RWPE1 (cell line): Measurements from ENCODE around the gene DAP.

Experiments used
- CTCF ChIA-PET: fragments of 350-600 bp; sonication (Branson Sonifier 250); formaldehyde crosslinking; extraction: SDS; loops from one replicate; lab custom pipeline; 2021; lab: Yijun Ruan, JAX
- POLR2A ChIA-PET: fragments of 400-600 bp; formaldehyde crosslinking; extraction: SDS; loops from one replicate; lab custom pipeline; 2020; ENCODE audit warnings: antibody characterized with exemption; ENCODE audit not compliant: low non-redundant PET; lab: Yijun Ruan, JAX
- DNase-seq: peaks from one replicate; pipeline ENCODE4 v3.0.0; 2012; ENCODE audit warnings: low spot score
- H3K27ac ChIP-seq: fragments of 450-650 bp; 2 replicates; pipeline ENCODE4 v1.5.1; 2017
- CTCF ChIP-seq: fragments of 450-650 bp; conservative IDR thresholded peaks from 2 replicates; pipeline ENCODE4 v1.5.1; 2017; ENCODE audit warnings: low read depth, mild to moderate bottlenecking

DAP gene

DNA sequence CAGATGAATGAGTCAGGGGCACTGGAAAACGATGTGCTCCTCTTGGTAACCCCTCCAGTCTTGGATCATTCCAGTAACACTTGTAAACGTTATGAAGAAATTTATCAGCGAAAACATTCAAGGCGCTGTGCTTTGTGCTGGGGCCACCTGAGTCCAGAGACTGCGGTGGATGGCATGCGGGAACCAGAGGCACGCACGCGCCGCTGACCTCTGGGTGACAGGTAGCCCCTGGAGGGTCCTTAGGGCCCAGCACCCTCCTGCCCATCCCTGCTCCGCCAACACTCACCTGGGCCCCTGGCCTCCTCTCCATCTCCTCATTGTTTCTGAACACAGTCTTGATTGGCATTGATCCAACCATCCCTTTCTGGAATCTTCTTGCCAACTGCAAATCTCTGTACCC is 86.9 kb downstream of the DAP start:
- ChIA-PET POLR2A (no interaction called here), CTCF (no interaction called here)
- DNase-seq = no peak
- TF ChIP-seq CTCF = no peak
- H3K27ac ChIP-seq = no peak overlapping the region

DNA sequence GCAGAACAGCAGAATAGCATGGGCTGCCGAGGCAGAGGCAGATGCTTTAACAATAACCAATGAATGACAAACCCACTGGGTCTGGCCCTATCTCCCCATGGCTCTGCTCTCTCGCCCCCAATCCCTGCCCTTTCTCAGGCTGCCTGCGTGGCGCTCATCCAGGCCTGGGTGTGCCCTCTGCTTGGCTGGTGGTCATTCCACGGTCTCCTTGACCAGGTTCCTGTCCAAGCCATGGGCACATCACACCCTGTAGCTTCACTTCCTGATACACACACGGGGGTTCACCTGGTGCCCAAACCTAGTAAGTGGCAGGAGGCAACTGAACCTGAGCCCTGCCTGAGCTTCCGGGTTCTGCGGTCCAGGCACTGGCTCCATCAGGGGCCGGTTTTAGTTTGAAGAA is 87.6 kb downstream of the DAP start:
- H3K27ac ChIP-seq = no peak overlapping the region
- CTCF ChIA-PET = no interaction called here
- TF ChIP-seq CTCF = no peak
- POLR2A ChIA-PET = no interaction called here
- DNase-seq = no peak

DNA sequence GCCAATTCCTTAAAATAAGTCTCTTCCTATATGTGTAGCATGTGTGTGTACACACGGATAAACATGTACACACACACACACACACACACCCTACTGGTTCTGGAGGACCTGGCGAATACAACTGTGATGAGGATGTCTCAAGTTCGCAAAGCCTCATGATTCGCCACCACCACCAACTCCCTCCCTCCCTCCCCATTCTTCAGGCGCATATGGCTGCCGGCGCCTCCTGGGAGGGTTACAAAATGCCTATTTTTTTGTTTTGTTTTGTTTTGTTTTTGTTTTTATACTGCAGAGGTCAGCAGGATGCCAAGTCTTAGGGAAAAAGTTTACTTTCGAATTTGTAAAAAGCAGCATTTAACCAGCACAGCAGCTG is 88.0 kb downstream of the DAP start:
- TF ChIP-seq CTCF = no peak
- ChIA-PET CTCF (no interaction called here), POLR2A (no interaction called here)
- no peak for DNase-seq
- H3K27ac ChIP-seq = no peak overlapping the region

DNA sequence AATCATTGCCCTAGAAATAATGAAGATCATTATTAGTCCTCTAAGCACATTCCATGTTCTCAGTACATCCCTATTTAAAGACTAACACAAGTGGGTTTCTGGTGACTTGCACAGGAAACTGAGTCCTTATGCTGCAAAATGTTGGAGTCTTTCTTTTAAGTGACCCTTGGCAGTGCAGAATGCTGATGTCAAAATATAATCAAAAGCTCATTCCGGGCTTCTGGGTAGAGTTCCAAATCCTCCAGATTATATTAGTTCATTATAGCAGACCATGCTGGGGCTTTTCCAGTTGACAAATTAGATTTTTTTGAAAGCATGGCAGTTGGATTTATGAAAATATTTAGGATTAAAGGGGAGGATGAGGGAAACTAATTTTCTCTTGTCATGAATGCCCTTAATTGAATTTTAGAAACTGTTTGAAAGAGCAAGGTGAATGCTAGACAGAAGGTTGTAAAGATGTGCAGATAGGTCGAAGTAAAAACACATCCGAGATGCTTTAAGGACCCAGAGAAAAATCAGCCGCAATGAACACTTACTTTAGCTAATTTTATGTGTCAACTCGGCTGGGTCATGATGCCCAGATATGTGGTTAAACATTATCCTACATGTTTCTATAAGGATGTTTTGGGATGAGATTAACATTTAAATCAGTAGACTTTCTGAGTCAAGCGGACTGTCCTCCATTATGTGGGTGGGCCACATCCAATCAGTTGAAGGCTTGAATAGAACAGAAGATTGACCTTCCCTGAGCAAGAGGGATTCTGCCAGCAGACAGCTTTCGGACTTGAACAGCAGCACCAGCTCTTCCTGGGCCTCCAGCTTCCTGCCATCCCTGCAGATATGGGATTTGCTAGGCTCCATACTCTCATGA is 88.7 kb downstream of the DAP start:
- no peak overlapping the region for H3K27ac ChIP-seq
- ChIA-PET POLR2A (no interaction called here), CTCF (no interaction called here)
- no peak for TF ChIP-seq CTCF
- no peak for DNase-seq

GRCh38 chr5:10671041-10672008 is 89.7 kb downstream of the DAP start:
- H3K27ac ChIP-seq = no peak overlapping the region
- TF ChIP-seq CTCF = no peak
- ChIA-PET POLR2A (no interaction called here), CTCF (no interaction called here)
- DNase-seq = no peak

- H3K27ac ChIP-seq = no peak overlapping the region
- CTCF ChIA-PET = no interaction called here
- POLR2A ChIA-PET = no interaction called here
- DNase-seq = no peak
- TF ChIP-seq CTCF = no peak
These were observed 91.1 kb downstream of the DAP start for GRCh38 chr5:10669983-10670382.
